HG02759 (cell line): ENCODE measurements around the gene SYTL1.

Experiments used
- ATAC-seq: cut with Tn5 transposase; IDR thresholded peaks from one replicate; pipeline ENCODE4 v1.9.1; 2021; ENCODE audit warnings: mild to moderate bottlenecking, moderate library complexity; ENCODE audit not compliant: unreplicated experiment

The SYTL1 gene

GRCh38 chr1:27400082-27400962 lies 58.5 kb downstream of the SYTL1 start:
- no peak for ATAC-seq

DNA sequence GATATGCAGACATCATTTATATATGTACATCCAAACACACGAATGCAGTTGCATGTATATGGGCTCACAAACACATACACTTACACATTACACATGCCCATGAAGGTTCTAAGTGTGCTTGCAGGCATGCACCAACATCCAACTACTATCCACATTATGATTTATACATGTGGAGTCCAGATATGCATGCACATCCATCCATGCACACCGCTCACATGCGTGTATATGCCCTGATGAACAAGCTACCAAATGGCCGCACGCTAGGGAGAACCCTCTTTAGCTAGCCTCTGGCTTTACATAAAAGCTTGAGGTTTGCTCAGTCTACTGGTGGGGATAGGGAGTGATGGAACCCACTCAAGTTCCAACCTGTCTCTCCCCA lies 59.1 kb downstream of the SYTL1 start:
- no peak for ATAC-seq

DNA sequence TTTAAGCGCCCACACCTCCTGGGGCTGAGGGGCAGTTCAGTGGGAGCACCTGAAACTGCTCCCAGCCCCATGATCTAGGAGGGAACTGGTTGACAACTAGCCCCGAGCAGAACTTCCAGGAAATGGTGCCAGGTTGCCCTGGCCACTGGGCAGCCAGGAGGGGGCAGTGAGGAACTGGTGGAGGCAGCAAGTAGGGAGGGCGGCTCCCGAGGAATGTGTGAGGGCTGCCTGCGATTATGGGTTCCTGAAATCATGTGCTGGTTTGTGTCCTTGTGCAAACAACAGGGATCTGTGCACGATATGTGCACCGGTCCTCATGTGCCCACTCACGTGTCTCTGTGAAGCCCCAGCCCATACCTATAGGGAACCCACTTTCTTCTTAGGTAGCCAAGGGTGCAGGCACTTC lies 60.5 kb downstream of the SYTL1 start:
- ATAC-seq, result no peak

DNA sequence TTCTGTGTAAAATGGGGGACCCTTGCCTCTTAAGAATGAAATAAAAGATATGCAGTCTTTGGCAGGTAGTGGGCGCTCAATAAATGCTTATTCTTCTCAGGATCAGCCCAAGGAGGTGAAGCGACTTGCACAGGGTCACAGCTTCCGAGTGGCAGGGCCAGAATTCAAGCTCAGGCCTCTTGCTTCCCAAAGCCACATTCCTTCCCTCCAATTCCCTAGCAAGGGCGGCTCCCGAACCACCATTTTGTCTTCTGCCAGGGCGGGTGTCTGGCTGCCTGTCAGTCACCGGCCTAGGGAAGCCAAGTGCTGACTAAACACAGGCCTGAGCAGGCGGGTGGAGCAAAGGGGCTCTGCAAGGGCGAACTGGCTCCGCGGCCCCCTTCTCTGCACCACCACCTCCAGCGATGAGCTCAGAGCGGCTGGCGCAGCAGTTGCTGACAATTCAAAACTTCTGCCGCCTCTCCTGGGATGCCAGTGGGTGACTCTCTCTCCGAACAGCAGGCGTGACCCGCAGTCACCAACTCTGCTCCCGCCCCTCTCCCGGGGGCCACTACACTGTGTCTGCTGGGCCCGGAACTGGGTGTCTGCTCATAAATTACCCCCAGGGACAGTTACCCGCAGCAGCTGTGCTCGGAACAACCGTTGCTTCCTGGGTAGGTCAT lies 61.4 kb downstream of the SYTL1 start:
- ATAC-seq, result no peak
